HL-60 (cell line): Measurements from ENCODE around the gene RMND5B.

Experiments used
- DNase-seq, 2 experiments: peaks; one replicate each; pipeline ENCODE4 v3.0.0-alpha.2; 2010 to 2020; ENCODE audit warnings: low read depth in 1 of 2, low spot score in 1 of 2
- H3K27ac ChIP-seq: fragments of 250-450 bp; sonication (Bioruptor Pico); replicated peaks from 2 replicates; pipeline ENCODE4 v1.5.1; 2020; ENCODE audit warnings: mild to moderate bottlenecking, moderate library complexity
- H3K27me3 ChIP-seq: fragments of 250-450 bp; sonication (Bioruptor Pico); 2 replicates; pipeline ENCODE4 v1.5.1; 2021; ENCODE audit warnings: mild to moderate bottlenecking, moderate library complexity; ENCODE audit not compliant: insufficient read depth, poor library complexity, severe bottlenecking
- H3K4me3 ChIP-seq: replicated peaks from 2 replicates; pipeline ENCODE4 v1.5.1; 2011; ENCODE audit warnings: mild to moderate bottlenecking, control low read depth, low read length; ENCODE audit not compliant: insufficient read depth
- CTCF ChIP-seq: IDR thresholded peaks from one replicate; pipeline ENCODE4 v1.5.1; 2011; ENCODE audit warnings: low read length, control low read depth, inconsistent platforms; ENCODE audit not compliant: insufficient read depth
- GABPA ChIP-seq: IDR thresholded peaks from 2 replicates; pipeline ENCODE4 v1.6.1; 2012; ENCODE audit warnings: low read depth
- POLR2AphosphoS5 ChIP-seq: IDR thresholded peaks from 2 replicates; pipeline ENCODE4 v1.6.1; 2012; ENCODE audit warnings: low read depth
- REST ChIP-seq: IDR thresholded peaks from 2 replicates; pipeline ENCODE4 v1.6.1; 2012; ENCODE audit warnings: low read depth; ENCODE audit not compliant: insufficient replicate concordance
- SPI1 ChIP-seq: IDR thresholded peaks from 2 replicates; pipeline ENCODE4 v1.6.1; 2012; ENCODE audit warnings: low read depth, mild to moderate bottlenecking, borderline replicate concordance

The RMND5B gene

GRCh38 chr5:178137991-178138390, 7.2 kb downstream of the RMND5B start:
- no peak for DNase-seq
- H3K27me3 ChIP-seq = no peaks in the 10 kb centered on the region
- H3K27ac ChIP-seq = no peak overlapping the region
- no peak overlapping the region for H3K4me3 ChIP-seq
- no peak for TF ChIP-seq SPI1

- H3K27ac ChIP-seq = no peak overlapping the region
Observed at GRCh38 chr5:178141550-178141949, 10.7 kb downstream of the RMND5B start.

GRCh38 chr5:178142642-178143041, 11.8 kb downstream of the RMND5B start:
- H3K27me3 ChIP-seq = no peaks in the 10 kb centered on the region
- H3K4me3 ChIP-seq = no peak overlapping the region
- no peak overlapping the region for H3K27ac ChIP-seq
- TF ChIP-seq CTCF (no peak), GABPA (no peak), POLR2AphosphoS5 (no peak), SPI1 (no peak), REST (no peak)
- no peak for DNase-seq

More at GRCh38 chr5:178141550-178141949, 10.7 kb downstream of the RMND5B start:
- H3K4me3 ChIP-seq = no peak overlapping the region
- no peaks in the 10 kb centered on the region for H3K27me3 ChIP-seq
- DNase-seq = no peak
- TF ChIP-seq POLR2AphosphoS5 = no peak
- no peak for TF ChIP-seq CTCF

- TF ChIP-seq POLR2AphosphoS5 (no peak), GABPA (no peak), SPI1 (no peak), REST (no peak), CTCF (no peak)
- H3K27ac ChIP-seq = no peak overlapping the region
Observed at GRCh38 chr5:178143246-178143645, 12.4 kb downstream of the RMND5B start.

More at GRCh38 chr5:178143246-178143645, 12.4 kb downstream of the RMND5B start:
- Histone ChIP-seq H3K4me3 (no peak overlapping the region), H3K27me3 (no peaks in the 10 kb centered on the region)
- DNase-seq = no peak
